ENCODE measurements around the gene ACAP2. TPM values are rescaled to one million over a fixed set of nuclear protein-coding genes. Genes with fewer than 3 reads are reported as not detected.
A peak's percentile ranks its signal among the peaks of the same experiment; 100 is the strongest.
"Not testable (repeated sequence)": the region's sequence is repeated elsewhere in the genome, so short reads cannot be mapped to it uniquely, and the experiment has no call there.

Gene ACAP2
- total RNA-seq, 1 donor from 2014 or later: 13.2 TPM

GRCh38 chr3:195394024-195394423 is 48.8 kb downstream of the ACAP2 start:
- DNase-seq (ENCODE audit: low spot score): no peak

GRCh38 chr3:195388380-195388779 is 54.4 kb downstream of the ACAP2 start:
- DNase-seq (ENCODE audit: low spot score): no peak
- no peak for ATAC-seq

More at GRCh38 chr3:195394024-195394423, 48.8 kb downstream of the ACAP2 start:
- ATAC-seq: no peak

- DNase-seq (ENCODE audit: low spot score): no peak
- no peak for ATAC-seq
These were observed 56.1 kb downstream of the ACAP2 start for GRCh38 chr3:195386739-195387138.

- ATAC-seq: no peak
- no peak for DNase-seq (ENCODE audit: low spot score)
These were observed 57.3 kb downstream of the ACAP2 start for GRCh38 chr3:195385526-195385925.

GRCh38 chr3:195384952-195385351 is 57.9 kb downstream of the ACAP2 start:
- no peak for DNase-seq (ENCODE audit: low spot score)
- ATAC-seq: no peak

- DNase-seq (ENCODE audit: low spot score): no peak
- no peak for ATAC-seq
These were observed 70.6 kb downstream of the ACAP2 start for GRCh38 chr3:195372220-195372619.

- ATAC-seq (peak; percentile 90), DNase-seq (ENCODE audit: low spot score) (no peak)
These were observed 76.5 kb downstream of the ACAP2 start for GRCh38 chr3:195366200-195366925.

- DNase-seq (ENCODE audit: low spot score): no peak
- no peak for ATAC-seq
These were observed 77.4 kb downstream of the ACAP2 start for GRCh38 chr3:195365371-195365770.

GRCh38 chr3:195357797-195358196 is 85.0 kb downstream of the ACAP2 start:
- ATAC-seq; DNase-seq (ENCODE audit: low spot score): not testable (repeated sequence)

GRCh38 chr3:195356151-195357086 is 86.4 kb downstream of the ACAP2 start:
- peak; percentile 65 for DNase-seq (ENCODE audit: low spot score)
- ATAC-seq: peak; percentile 95

GRCh38 chr3:195354009-195354408 is 88.8 kb downstream of the ACAP2 start:
- ATAC-seq; DNase-seq (ENCODE audit: low spot score): not testable (repeated sequence)

- no peak for DNase-seq (ENCODE audit: low spot score)
- no peak for ATAC-seq
These were observed 89.8 kb downstream of the ACAP2 start for GRCh38 chr3:195352895-195353488.

- ATAC-seq: no peak
- DNase-seq (ENCODE audit: low spot score): no peak
These were observed 94.2 kb downstream of the ACAP2 start for GRCh38 chr3:195348426-195349115.

GRCh38 chr3:195337747-195338146 is 105.1 kb downstream of the ACAP2 start:
- ATAC-seq: no peak
- DNase-seq (ENCODE audit: low spot score): no peak

- DNase-seq (ENCODE audit: low spot score): no peak
- no peak for ATAC-seq
These were observed 107.9 kb downstream of the ACAP2 start for GRCh38 chr3:195334967-195335366.

GRCh38 chr3:195319060-195319459 is 123.8 kb downstream of the ACAP2 start:
- DNase-seq (ENCODE audit: low spot score) (no peak), ATAC-seq (no peak)

- no peak for DNase-seq (ENCODE audit: low spot score)
- no peak for ATAC-seq
These were observed 130.1 kb downstream of the ACAP2 start for GRCh38 chr3:195312714-195313113.

- no peak for DNase-seq (ENCODE audit: low spot score)
These were observed 135.1 kb downstream of the ACAP2 start for GRCh38 chr3:195307711-195308110.

GRCh38 chr3:195306369-195306768 is 136.5 kb downstream of the ACAP2 start:
- ATAC-seq (no peak), DNase-seq (ENCODE audit: low spot score) (no peak)

More at GRCh38 chr3:195307711-195308110, 135.1 kb downstream of the ACAP2 start:
- no peak for ATAC-seq

GRCh38 chr3:195302431-195302830 is 140.4 kb downstream of the ACAP2 start:
- no peak for ATAC-seq

GRCh38 chr3:195297446-195297845 is 145.4 kb downstream of the ACAP2 start:
- ATAC-seq (no peak), DNase-seq (ENCODE audit: low spot score) (no peak)

More at GRCh38 chr3:195302431-195302830, 140.4 kb downstream of the ACAP2 start:
- no peak for DNase-seq (ENCODE audit: low spot score)
